Common myeloid progenitor, CD34-positive (primary cell): ENCODE measurements around the gene FFAR3.

Source experiments
- CTCF ChIA-PET: fragments of 350-600 bp; sonication (Branson Sonifier 250); formaldehyde crosslinking; loops from one replicate; lab custom pipeline; 2021; ENCODE audit warnings: antibody characterized with exemption; lab: Charles Lee
- POLR2A ChIA-PET: fragments of 350-600 bp; sonication (Branson Sonifier 250); formaldehyde crosslinking; loops from one replicate; lab custom pipeline; 2021; ENCODE audit warnings: antibody characterized with exemption; lab: Charles Lee
- DNase-seq, 3 donors: peaks; one replicate each; pipeline versions ENCODE4 v3.0.0 to v3.0.0-alpha.2; 2013
- H3K27ac ChIP-seq, 2 experiments: 1 replicate in 1 of 2; 2 replicates in 1 of 2; pipeline ENCODE4 v1.7.0; 2013; ENCODE audit warnings: inconsistent platforms in 2 of 2, low read length in 2 of 2, mild to moderate bottlenecking in 2 of 2, low read depth in 1 of 2, moderate library complexity in 1 of 2; ENCODE audit not compliant: severe bottlenecking in 2 of 2, insufficient read depth in 1 of 2, poor library complexity in 1 of 2
- H3K27me3 ChIP-seq, 5 experiments: replicated peaks in 2 of 5; 1 replicate in 3 of 5; 2 replicates in 2 of 5; pipeline versions ENCODE4 v1.6.1 to v1.7.0; 2013; ENCODE audit warnings: low read length in 4 of 5, mild to moderate bottlenecking in 2 of 5, moderate library complexity in 2 of 5, inconsistent platforms in 1 of 5; ENCODE audit not compliant: insufficient read depth in 5 of 5, control insufficient read depth in 4 of 5
- H3K36me3 ChIP-seq, 4 experiments: 1 replicate in 2 of 4; 2 replicates in 2 of 4; pipeline versions ENCODE4 v1.6.1 to v1.7.0; 2013; ENCODE audit warnings: low read length in 3 of 4, control low read depth in 1 of 4, mild to moderate bottlenecking in 1 of 4; ENCODE audit not compliant: control insufficient read depth in 4 of 4, insufficient read depth in 4 of 4
- H3K4me1 ChIP-seq, 4 experiments: 1 replicate in 3 of 4; 2 replicates in 1 of 4; pipeline versions ENCODE4 v1.6.1 to v1.7.1; 2013; ENCODE audit warnings: low read length in 3 of 4, mild to moderate bottlenecking in 3 of 4, control low read depth in 1 of 4, inconsistent platforms in 1 of 4, moderate library complexity in 1 of 4; ENCODE audit not compliant: control insufficient read depth in 4 of 4, insufficient read depth in 4 of 4; ENCODE audit errors: control extremely low read depth in 1 of 4
- H3K4me3 ChIP-seq, 7 experiments: 1 replicate in 4 of 7; 2 replicates in 3 of 7; pipeline versions ENCODE4 v1.5.1 to v1.7.0; 2013; ENCODE audit warnings: mild to moderate bottlenecking in 7 of 7, low read length in 6 of 7, moderate library complexity in 6 of 7, inconsistent platforms in 2 of 7, low read depth in 2 of 7, control low read depth in 1 of 7; ENCODE audit not compliant: insufficient read depth in 4 of 7, control insufficient read depth in 1 of 7; ENCODE audit errors: extremely low read depth in 1 of 7
- H3K9me3 ChIP-seq, 5 experiments: 1 replicate in 4 of 5; 2 replicates in 1 of 5; pipeline versions ENCODE4 v1.6.1 to v1.7.1; 2013; ENCODE audit warnings: low read length in 4 of 5, mild to moderate bottlenecking in 2 of 5, inconsistent platforms in 1 of 5, low read depth in 1 of 5, moderate library complexity in 1 of 5; ENCODE audit not compliant: control insufficient read depth in 4 of 5, insufficient read depth in 2 of 5; ENCODE audit errors: control extremely low read depth in 1 of 5
- WGBS: methylation state at CpG from one replicate; pipeline ENCODE4 v1.1.5; 2013; ENCODE audit not compliant: insufficient coverage; 5-methylcytosine and 5-hydroxymethylcytosine counted together

Gene FFAR3

GRCh38 chr19:35379992-35380391 is 21.7 kb downstream of the FFAR3 start:
- no peak overlapping the region for H3K4me3 ChIP-seq
- peaks cover 0 to 3% (median 0%) of the 10 kb centered on the region in 5 experiments for H3K9me3 ChIP-seq
- ChIA-PET CTCF (no interaction called here), POLR2A (no interaction called here)
- H3K36me3 ChIP-seq: no peaks in the 10 kb centered on the region
- H3K27ac ChIP-seq: peak overlapping the region in 1 of 2 experiments; percentile 56
- no peaks in the 10 kb centered on the region for H3K4me1 ChIP-seq
- no peak for DNase-seq
- WGBS: 91% methylated on average over 1 of the region's 1 CpG
- H3K27me3 ChIP-seq: peaks cover 0 to 6% (median 3%) of the 10 kb centered on the region in 5 experiments

GRCh38 chr19:35380450-35381124 is 22.3 kb downstream of the FFAR3 start:
- WGBS: 80% methylated on average over 8 of the region's 9 CpGs
- H3K27ac ChIP-seq: peak overlapping the region in 1 of 2 experiments; percentile 23
- no peak overlapping the region for H3K4me3 ChIP-seq
- H3K36me3 ChIP-seq: no peaks in the 10 kb centered on the region
- peaks cover 0 to 6% (median under 1%) of the 10 kb centered on the region in 5 experiments for H3K9me3 ChIP-seq
- DNase-seq: peak in 1 of 3 donors; percentile 33
- CTCF ChIA-PET: no interaction called here
- POLR2A ChIA-PET: interaction anchor here (0.7 kb wide), 1 partner anchor 87 kb away, joined by 3 read pairs; no protein-coding TSS in a partner anchor
- H3K27me3 ChIP-seq: peaks cover 0 to 6% (median 3%) of the 10 kb centered on the region in 5 experiments
- H3K4me1 ChIP-seq: no peaks in the 10 kb centered on the region

- H3K36me3 ChIP-seq: no peaks in the 10 kb centered on the region
Observed at GRCh38 chr19:35381318-35381717, 23.1 kb downstream of the FFAR3 start.

GRCh38 chr19:35381926-35382325 is 23.7 kb downstream of the FFAR3 start:
- DNase-seq: no peak
- no peak overlapping the region for H3K4me3 ChIP-seq
- ChIA-PET POLR2A (no interaction called here), CTCF (no interaction called here)
- no peaks in the 10 kb centered on the region for H3K4me1 ChIP-seq
- H3K27me3 ChIP-seq: peaks cover 0 to 6% (median 3%) of the 10 kb centered on the region in 5 experiments
- H3K36me3 ChIP-seq: no peaks in the 10 kb centered on the region
- no peak overlapping the region for H3K27ac ChIP-seq
- WGBS: 97% methylated on average over 5 of the region's 6 CpGs
- H3K9me3 ChIP-seq: peaks cover 0 to 9% (median 4%) of the 10 kb centered on the region in 5 experiments

More at GRCh38 chr19:35381318-35381717, 23.1 kb downstream of the FFAR3 start:
- DNase-seq: no peak
- POLR2A ChIA-PET: no interaction called here
- H3K4me1 ChIP-seq: no peaks in the 10 kb centered on the region
- no peak overlapping the region for H3K4me3 ChIP-seq
- H3K27me3 ChIP-seq: peaks cover 0 to 6% (median 3%) of the 10 kb centered on the region in 5 experiments
- CTCF ChIA-PET: no interaction called here
- H3K27ac ChIP-seq: peak overlapping the region in 1 of 2 experiments; percentile 23
- 91% methylated on average over 3 of the region's 3 CpGs for WGBS
- H3K9me3 ChIP-seq: peaks cover 0 to 7% (median 4%) of the 10 kb centered on the region in 5 experiments

- no peaks in the 10 kb centered on the region for H3K4me1 ChIP-seq
- CTCF ChIA-PET: no interaction called here
- no peaks in the 10 kb centered on the region for H3K36me3 ChIP-seq
- peaks cover 0 to 6% (median 3%) of the 10 kb centered on the region in 5 experiments for H3K27me3 ChIP-seq
- H3K4me3 ChIP-seq: no peak overlapping the region
- H3K9me3 ChIP-seq: peaks cover 0 to 9% (median 4%) of the 10 kb centered on the region in 5 experiments
- no peak for DNase-seq
- WGBS: 100% methylated on average over 2 of the region's 2 CpGs
- POLR2A ChIA-PET: no interaction called here
- no peak overlapping the region for H3K27ac ChIP-seq
Observed at GRCh38 chr19:35383536-35383935, 25.3 kb downstream of the FFAR3 start.

GRCh38 chr19:35388277-35389054 is 30.2 kb downstream of the FFAR3 start:
- peaks cover 0 to 9% (median 4%) of the 10 kb centered on the region in 5 experiments for H3K9me3 ChIP-seq
- H3K27me3 ChIP-seq: no peaks in the 10 kb centered on the region
- POLR2A ChIA-PET: no interaction called here
- peaks cover 0 to 6% (median 5%) of the 10 kb centered on the region in 4 experiments for H3K4me1 ChIP-seq
- CTCF ChIA-PET: interaction anchor here (0.7 kb wide), 1 partner anchor 80 kb away, joined by 3 read pairs; no protein-coding TSS in a partner anchor
- H3K27ac ChIP-seq: no peak overlapping the region
- DNase-seq: no peak
- no peaks in the 10 kb centered on the region for H3K36me3 ChIP-seq
- H3K4me3 ChIP-seq: no peak overlapping the region
- 92% methylated on average over 5 of the region's 6 CpGs for WGBS
